SK-N-SH treated with all-trans-retinoic acid at 6 μM for 48 hours (cell line): ENCODE measurements around the gene YPEL3.

Experiments used
- ESRRG ChIP-seq: fragments of 250-450 bp; sonication (Bioruptor Pico); IDR thresholded peaks from 2 replicates; pipeline ENCODE4 v1.6.1; 2021; ENCODE audit warnings: mild to moderate bottlenecking
- PPARA ChIP-seq: fragments of 250-450 bp; sonication (Bioruptor Pico); IDR thresholded peaks from 2 replicates; pipeline ENCODE4 v1.5.0; 2020; ENCODE audit warnings: mild to moderate bottlenecking, borderline replicate concordance
- SNAI2 ChIP-seq: fragments of 250-450 bp; sonication (Bioruptor Pico); IDR thresholded peaks from 2 replicates; pipeline ENCODE4 v1.5.0; 2020; ENCODE audit warnings: mild to moderate bottlenecking, moderate library complexity
- ZC3H10 ChIP-seq: fragments of 250-450 bp; sonication (Bioruptor Pico); IDR thresholded peaks from 2 replicates; pipeline ENCODE4 v1.5.1; 2021; ENCODE audit warnings: mild to moderate bottlenecking, moderate library complexity
- ZNF565 ChIP-seq: fragments of 450-650 bp; formaldehyde crosslinking; conservative IDR thresholded peaks from 2 replicates; pipeline ENCODE4 v1.5.0; 2020; ENCODE audit warnings: low read depth, mild to moderate bottlenecking, moderate library complexity
- ZNF70 ChIP-seq: fragments of 450-650 bp; formaldehyde crosslinking; IDR thresholded peaks from 2 replicates; pipeline ENCODE4 v1.5.0; 2020; ENCODE audit warnings: mild to moderate bottlenecking, moderate library complexity
- TF ChIP-seq, protein P1 (sequence below): fragments of 250-450 bp; sonication (Bioruptor Pico); IDR thresholded peaks from 2 replicates; pipeline ENCODE4 v1.8.0; 2020; ENCODE audit warnings: mild to moderate bottlenecking, moderate library complexity, borderline replicate concordance
- TF ChIP-seq, protein P2 (sequence below): fragments of 250-450 bp; sonication (Bioruptor Pico); IDR thresholded peaks from 2 replicates; pipeline ENCODE4 v1.5.1; 2020; ENCODE audit warnings: low read depth, mild to moderate bottlenecking, moderate library complexity

DNA sequence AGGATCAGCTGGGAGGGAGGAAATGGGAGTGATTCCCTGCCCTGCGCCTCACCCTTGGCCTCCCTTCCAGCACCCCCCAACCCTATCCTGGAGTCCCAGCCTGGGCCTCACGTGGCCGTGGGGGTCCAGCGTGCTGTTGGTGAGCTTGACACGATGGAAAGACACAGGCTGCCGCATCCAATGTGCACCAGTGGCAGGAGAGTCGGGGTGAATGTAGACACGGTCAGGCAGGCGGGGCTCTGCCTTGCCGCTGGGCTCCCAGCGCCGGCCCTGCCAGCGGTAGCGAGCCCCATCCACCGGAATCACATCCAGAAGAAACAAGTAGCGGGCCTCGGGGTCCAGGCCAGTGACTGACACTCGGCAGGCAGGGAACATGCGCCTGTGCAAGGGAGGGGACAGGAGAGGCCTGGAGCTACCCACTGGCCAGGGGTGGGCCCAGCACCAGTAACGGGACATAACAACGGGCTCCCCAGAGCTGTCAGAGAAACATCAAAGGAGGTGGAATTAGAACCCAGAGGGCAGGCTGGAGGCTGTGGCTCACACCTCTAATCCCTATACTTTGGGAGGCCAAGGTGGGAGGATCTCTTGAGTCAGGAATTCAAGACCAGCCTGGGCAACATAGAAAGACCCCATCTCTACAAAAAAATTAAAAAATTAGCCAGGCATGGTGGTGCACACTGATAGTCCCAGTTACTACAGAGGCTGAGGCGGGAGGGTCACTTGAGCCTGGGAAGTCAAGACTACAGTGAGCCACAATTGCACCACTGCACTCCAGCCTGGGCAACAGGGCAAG is 7.0 kb downstream of the YPEL3 start:
- TF ChIP-seq ZNF70, result no peak
- no peak for TF ChIP-seq SNAI2 (CRISPR knock-in tag)
- TF ChIP-seq, protein P1, sequence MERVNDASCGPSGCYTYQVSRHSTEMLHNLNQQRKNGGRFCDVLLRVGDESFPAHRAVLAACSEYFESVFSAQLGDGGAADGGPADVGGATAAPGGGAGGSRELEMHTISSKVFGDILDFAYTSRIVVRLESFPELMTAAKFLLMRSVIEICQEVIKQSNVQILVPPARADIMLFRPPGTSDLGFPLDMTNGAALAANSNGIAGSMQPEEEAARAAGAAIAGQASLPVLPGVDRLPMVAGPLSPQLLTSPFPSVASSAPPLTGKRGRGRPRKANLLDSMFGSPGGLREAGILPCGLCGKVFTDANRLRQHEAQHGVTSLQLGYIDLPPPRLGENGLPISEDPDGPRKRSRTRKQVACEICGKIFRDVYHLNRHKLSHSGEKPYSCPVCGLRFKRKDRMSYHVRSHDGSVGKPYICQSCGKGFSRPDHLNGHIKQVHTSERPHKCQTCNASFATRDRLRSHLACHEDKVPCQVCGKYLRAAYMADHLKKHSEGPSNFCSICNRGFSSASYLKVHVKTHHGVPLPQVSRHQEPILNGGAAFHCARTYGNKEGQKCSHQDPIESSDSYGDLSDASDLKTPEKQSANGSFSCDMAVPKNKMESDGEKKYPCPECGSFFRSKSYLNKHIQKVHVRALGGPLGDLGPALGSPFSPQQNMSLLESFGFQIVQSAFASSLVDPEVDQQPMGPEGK (CRISPR knock-in tag), result no peak
- TF ChIP-seq ZNF565 (CRISPR knock-in tag), result no peak
- TF ChIP-seq PPARA (CRISPR knock-in tag), result no peak
- TF ChIP-seq, protein P2, sequence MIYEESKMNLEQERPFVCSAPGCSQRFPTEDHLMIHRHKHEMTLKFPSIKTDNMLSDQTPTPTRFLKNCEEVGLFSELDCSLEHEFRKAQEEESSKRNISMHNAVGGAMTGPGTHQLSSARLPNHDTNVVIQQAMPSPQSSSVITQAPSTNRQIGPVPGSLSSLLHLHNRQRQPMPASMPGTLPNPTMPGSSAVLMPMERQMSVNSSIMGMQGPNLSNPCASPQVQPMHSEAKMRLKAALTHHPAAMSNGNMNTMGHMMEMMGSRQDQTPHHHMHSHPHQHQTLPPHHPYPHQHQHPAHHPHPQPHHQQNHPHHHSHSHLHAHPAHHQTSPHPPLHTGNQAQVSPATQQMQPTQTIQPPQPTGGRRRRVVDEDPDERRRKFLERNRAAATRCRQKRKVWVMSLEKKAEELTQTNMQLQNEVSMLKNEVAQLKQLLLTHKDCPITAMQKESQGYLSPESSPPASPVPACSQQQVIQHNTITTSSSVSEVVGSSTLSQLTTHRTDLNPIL, result no peak
- TF ChIP-seq ZC3H10 (CRISPR knock-in tag), result no peak
- no peak for TF ChIP-seq ESRRG (CRISPR knock-in tag)
